Trophoblast cell (in vitro differentiated cells and primary cell): ENCODE results near the gene SUSD6.

Source experiments
- DNase-seq, 2 donors: peaks; one replicate each; pipeline ENCODE4 v3.0.0-alpha.2; 2016
- H2AFZ ChIP-seq: 2 replicates; pipeline ENCODE4 v1.6.1; 2013; ENCODE audit warnings: low read length, moderate library complexity, mild to moderate bottlenecking; ENCODE audit not compliant: insufficient read depth, poor library complexity
- H2AK5ac ChIP-seq: 2 replicates; pipeline ENCODE4 v1.6.1; 2013; ENCODE audit warnings: mild to moderate bottlenecking, low read length
- H2BK120ac ChIP-seq: 2 replicates; pipeline ENCODE4 v1.6.1; 2013; ENCODE audit warnings: low read length, mild to moderate bottlenecking, moderate library complexity; ENCODE audit not compliant: insufficient read depth, poor library complexity
- H2BK12ac ChIP-seq: 2 replicates; pipeline ENCODE4 v1.6.1; 2013; ENCODE audit warnings: mild to moderate bottlenecking, low read length, moderate library complexity
- H2BK5ac ChIP-seq: 2 replicates; pipeline ENCODE4 v1.6.1; 2013; ENCODE audit warnings: low read length, low read depth, moderate library complexity, mild to moderate bottlenecking; ENCODE audit not compliant: poor library complexity
- H3K14ac ChIP-seq: 2 replicates; pipeline ENCODE4 v1.6.1; 2013; ENCODE audit warnings: mild to moderate bottlenecking, low read length
- H3K18ac ChIP-seq: 2 replicates; pipeline ENCODE4 v1.6.1; 2013; ENCODE audit warnings: mild to moderate bottlenecking, low read length
- H3K23ac ChIP-seq: 2 replicates; pipeline ENCODE4 v1.6.1; 2013; ENCODE audit warnings: low read length
- H3K27ac ChIP-seq: 2 replicates; pipeline ENCODE4 v1.5.1; 2013; ENCODE audit warnings: low read depth, mild to moderate bottlenecking, inconsistent platforms, low read length, moderate library complexity
- H3K27me3 ChIP-seq: 2 replicates; pipeline ENCODE4 v1.6.1; 2013; ENCODE audit warnings: inconsistent platforms, mild to moderate bottlenecking, low read length, moderate library complexity; ENCODE audit not compliant: insufficient read depth
- H3K36me3 ChIP-seq, 2 experiments: 1 replicate in 1 of 2; 2 replicates in 1 of 2; pipeline ENCODE4 v1.6.1; 2013; ENCODE audit warnings: low read length in 2 of 2, mild to moderate bottlenecking in 2 of 2, moderate library complexity in 1 of 2; ENCODE audit not compliant: insufficient read depth in 2 of 2, control insufficient read depth in 1 of 2
- H3K4ac ChIP-seq: 2 replicates; pipeline ENCODE4 v1.6.1; 2013; ENCODE audit warnings: low read depth, mild to moderate bottlenecking, low read length, moderate library complexity
- H3K4me1 ChIP-seq, 2 experiments: 1 replicate in 1 of 2; 2 replicates in 1 of 2; pipeline ENCODE4 v1.6.1; 2013; ENCODE audit warnings: low read length in 2 of 2, mild to moderate bottlenecking in 2 of 2, moderate library complexity in 1 of 2; ENCODE audit not compliant: insufficient read depth in 2 of 2, control insufficient read depth in 1 of 2
- H3K4me2 ChIP-seq: 2 replicates; pipeline ENCODE4 v1.6.1; 2013; ENCODE audit warnings: inconsistent platforms, mild to moderate bottlenecking, low read length, moderate library complexity
- H3K4me3 ChIP-seq: 2 replicates; pipeline ENCODE4 v1.5.1; 2013; ENCODE audit warnings: mild to moderate bottlenecking, low read depth, low read length, inconsistent platforms
- H3K79me1 ChIP-seq: one replicate; pipeline ENCODE4 v1.6.1; 2013; ENCODE audit warnings: low read length
- H3K79me2 ChIP-seq: 2 replicates; pipeline ENCODE4 v1.6.1; 2013; ENCODE audit warnings: low read length, mild to moderate bottlenecking; ENCODE audit not compliant: control insufficient read depth, insufficient read depth, poor library complexity
- H3K9ac ChIP-seq: 2 replicates; pipeline ENCODE4 v1.6.1; 2013; ENCODE audit warnings: mild to moderate bottlenecking, low read length
- H3K9me3 ChIP-seq: 2 replicates; pipeline ENCODE4 v1.6.1; 2013; ENCODE audit warnings: low read depth, mild to moderate bottlenecking, control low read depth, inconsistent platforms, low read length; ENCODE audit not compliant: insufficient read depth
- H4K12ac ChIP-seq: 2 replicates; pipeline ENCODE4 v1.6.1; 2013; ENCODE audit warnings: low read depth, mild to moderate bottlenecking, low read length, moderate library complexity
- H4K8ac ChIP-seq: 2 replicates; pipeline ENCODE4 v1.6.1; 2013; ENCODE audit warnings: low read depth, mild to moderate bottlenecking, low read length, moderate library complexity
- H4K91ac ChIP-seq: one replicate; pipeline ENCODE4 v1.6.1; 2013; ENCODE audit warnings: low read depth, mild to moderate bottlenecking, low read length, moderate library complexity
- WGBS: extraction: QIAGEN DNeasy Blood & Tissue Kit; methylation state at CpG from one replicate; pipeline ENCODE4 v1.1.7; 2013; ENCODE audit warnings: missing lambda C conversion rate; ENCODE audit not compliant: insufficient read length, insufficient coverage; ENCODE audit errors: extremely low coverage; 5-methylcytosine and 5-hydroxymethylcytosine counted together

The SUSD6 gene

GRCh38 chr14:69673104-69673503 is 61.7 kb downstream of the SUSD6 start:
- H2BK5ac ChIP-seq, result no peak overlapping the region
- H3K18ac ChIP-seq, result no peak overlapping the region
- H3K79me2 ChIP-seq, result no peaks in the 10 kb centered on the region
- H3K9me3 ChIP-seq, result no peaks in the 10 kb centered on the region
- H3K14ac ChIP-seq, result no peak overlapping the region
- no peaks in the 10 kb centered on the region for H3K4me1 ChIP-seq
- no peak overlapping the region for H3K27ac ChIP-seq
- no peak overlapping the region for H4K8ac ChIP-seq
- no peaks in the 10 kb centered on the region for H3K36me3 ChIP-seq
- H2BK12ac ChIP-seq, result no peak overlapping the region
- no peak overlapping the region for H3K23ac ChIP-seq
- no peak for DNase-seq
- H3K27me3 ChIP-seq, result no peaks in the 10 kb centered on the region
- no peak overlapping the region for H4K91ac ChIP-seq
- H4K12ac ChIP-seq, result no peak overlapping the region
- no peak overlapping the region for H3K4me2 ChIP-seq
- H3K79me1 ChIP-seq, result no peaks in the 10 kb centered on the region
- H2AK5ac ChIP-seq, result no peak overlapping the region
- H3K4me3 ChIP-seq, result no peak overlapping the region
- H2BK120ac ChIP-seq, result no peak overlapping the region
- H2AFZ ChIP-seq, result no peak overlapping the region
- H3K9ac ChIP-seq, result no peak overlapping the region
- no peak overlapping the region for H3K4ac ChIP-seq

GRCh38 chr14:69673578-69674305 is 62.3 kb downstream of the SUSD6 start:
- no peak overlapping the region for H3K4ac ChIP-seq
- H3K9me3 ChIP-seq, result no peaks in the 10 kb centered on the region
- no peak overlapping the region for H2AFZ ChIP-seq
- H3K14ac ChIP-seq, result no peak overlapping the region
- H3K4me2 ChIP-seq, result no peak overlapping the region
- no peak overlapping the region for H2BK5ac ChIP-seq
- no peaks in the 10 kb centered on the region for H3K79me1 ChIP-seq
- H2BK120ac ChIP-seq, result no peak overlapping the region
- no peaks in the 10 kb centered on the region for H3K36me3 ChIP-seq
- no CpG with 5 or more reads among the region's 9 CpGs for WGBS
- no peak overlapping the region for H3K9ac ChIP-seq
- H3K27ac ChIP-seq, result no peak overlapping the region
- no peak overlapping the region for H3K18ac ChIP-seq
- no peak overlapping the region for H3K23ac ChIP-seq
- H3K79me2 ChIP-seq, result no peaks in the 10 kb centered on the region
- no peak overlapping the region for H2AK5ac ChIP-seq
- no peak for DNase-seq
- H4K8ac ChIP-seq, result no peak overlapping the region
- no peaks in the 10 kb centered on the region for H3K4me1 ChIP-seq
- no peaks in the 10 kb centered on the region for H3K27me3 ChIP-seq
- no peak overlapping the region for H3K4me3 ChIP-seq
- H4K91ac ChIP-seq, result no peak overlapping the region
- no peak overlapping the region for H4K12ac ChIP-seq
- H2BK12ac ChIP-seq, result no peak overlapping the region

- WGBS, result no CpG with 5 or more reads among the region's 3 CpGs
- Histone ChIP-seq H3K36me3 (no peaks in the 10 kb centered on the region), H3K4me2 (no peak overlapping the region), H3K9ac (no peak overlapping the region), H4K91ac (no peak overlapping the region), H2BK120ac (no peak overlapping the region), H2AK5ac (no peak overlapping the region), H3K23ac (no peak overlapping the region), H2AFZ (no peak overlapping the region), H3K27me3 (no peaks in the 10 kb centered on the region), H3K14ac (no peak overlapping the region), H2BK5ac (no peak overlapping the region), H3K9me3 (no peaks in the 10 kb centered on the region), H2BK12ac (no peak overlapping the region), H3K4me3 (no peak overlapping the region), H3K79me2 (no peaks in the 10 kb centered on the region), H3K18ac (no peak overlapping the region), H3K27ac (no peak overlapping the region), H4K12ac (no peak overlapping the region), H3K79me1 (no peaks in the 10 kb centered on the region), H3K4ac (no peak overlapping the region), H3K4me1 (no peaks in the 10 kb centered on the region), H4K8ac (no peak overlapping the region)
- DNase-seq, result no peak
These were observed 63.3 kb downstream of the SUSD6 start for GRCh38 chr14:69674546-69675244.

- H2AFZ ChIP-seq, result no peak overlapping the region
- no peaks in the 10 kb centered on the region for H3K4me1 ChIP-seq
- no peak overlapping the region for H3K18ac ChIP-seq
- WGBS, result no CpG with 5 or more reads among the region's 1 CpG
- no peak overlapping the region for H3K4ac ChIP-seq
- H3K23ac ChIP-seq, result no peak overlapping the region
- H3K9me3 ChIP-seq, result no peaks in the 10 kb centered on the region
- H3K79me2 ChIP-seq, result no peaks in the 10 kb centered on the region
- H3K79me1 ChIP-seq, result no peaks in the 10 kb centered on the region
- H2BK12ac ChIP-seq, result no peak overlapping the region
- H3K4me2 ChIP-seq, result no peak overlapping the region
- H3K9ac ChIP-seq, result no peak overlapping the region
- H2BK120ac ChIP-seq, result no peak overlapping the region
- no peak overlapping the region for H4K8ac ChIP-seq
- H3K4me3 ChIP-seq, result no peak overlapping the region
- H3K27me3 ChIP-seq, result no peaks in the 10 kb centered on the region
- no peak overlapping the region for H3K14ac ChIP-seq
- no peak overlapping the region for H2AK5ac ChIP-seq
- no peak overlapping the region for H4K91ac ChIP-seq
- no peak overlapping the region for H2BK5ac ChIP-seq
- H3K27ac ChIP-seq, result no peak overlapping the region
- no peak overlapping the region for H4K12ac ChIP-seq
- no peaks in the 10 kb centered on the region for H3K36me3 ChIP-seq
- DNase-seq, result no peak
These were observed 63.8 kb downstream of the SUSD6 start for GRCh38 chr14:69675245-69675583.
